Naive thymus-derived CD8-positive, alpha-beta T cell (primary cell): ENCODE data around the gene JAG2. TPM values are rescaled to one million over a fixed set of nuclear protein-coding genes. Genes with fewer than 3 reads are reported as not detected.
A peak's percentile ranks its signal among the peaks of the same experiment; 100 is the strongest.

Experiments
- ATAC-seq, 2 donors: fragments of 150-1000 bp; cut with Tn5 transposase in 1 of 2; sonication (Bioruptor Pico), chemical (Tn5 transposase) in 1 of 2; 1 replicate in 1 of 2; 2 replicates in 1 of 2; pipeline ENCODE4 v1.10.0; 2021; ENCODE audit warnings: mild to moderate bottlenecking in 2 of 2, moderate library complexity in 2 of 2
- POLR2A ChIA-PET: fragments of 350-600 bp; sonication (Branson Sonifier 250); formaldehyde crosslinking; loops from one replicate; lab custom pipeline; 2021; ENCODE audit warnings: antibody characterized with exemption; lab: Charles Lee
- DNase-seq, 10 donors: peaks; one replicate each; pipeline versions ENCODE4 v3.0.0 to v3.0.0-alpha.2; 2020 to 2022
- H3K27ac Mint-ChIP-seq, 10 donors: one replicate each; pipeline ENCODE4 v1.8.0; 2020 to 2022; ENCODE audit warnings: mild to moderate bottlenecking in 10 of 10, mixed read lengths in 10 of 10, moderate library complexity in 4 of 10, inconsistent platforms in 1 of 10
- H3K27me3 Mint-ChIP-seq, 5 donors: one replicate each; pipeline ENCODE4 v1.8.0; 2021 to 2022; ENCODE audit warnings: mixed read lengths in 5 of 5
- H3K36me3 Mint-ChIP-seq, 3 donors: one replicate each; pipeline ENCODE4 v1.8.0; 2020 to 2022; ENCODE audit warnings: mixed read lengths in 3 of 3, mild to moderate bottlenecking in 2 of 3, inconsistent platforms in 1 of 3
- H3K4me1 Mint-ChIP-seq, 4 donors: one replicate each; pipeline ENCODE4 v1.8.0; 2021 to 2022; ENCODE audit warnings: mixed read lengths in 4 of 4
- H3K4me3 Mint-ChIP-seq, 10 donors: one replicate each; pipeline ENCODE4 v1.8.0; 2020 to 2022; ENCODE audit warnings: mild to moderate bottlenecking in 10 of 10, mixed read lengths in 10 of 10, moderate library complexity in 6 of 10, inconsistent platforms in 1 of 10
- H3K9me3 Mint-ChIP-seq, 9 donors: one replicate each; pipeline ENCODE4 v1.8.0; 2020 to 2022; ENCODE audit warnings: mixed read lengths in 9 of 9, mild to moderate bottlenecking in 3 of 9, inconsistent platforms in 1 of 9, moderate library complexity in 1 of 9
- polyA plus RNA-seq, 3 donors: library from polyadenylated mRNA; unstranded; fragments of 300-500 nt; fragmentation: Illumina TruSeq; gene quantifications; one replicate each; pipeline ENCODE4 v1.2.3, GENCODE V29; 2021
- total RNA-seq, 8 experiments: library from RNA in 2 of 8; stranded (reverse) in 2 of 8; gene quantifications; one replicate each; pipeline ENCODE4 v1.2.3 and lab custom pipeline; 2021 to 2026

Gene JAG2
- total and polyA plus RNA-seq, 5 experiments from 2014 or later = 0.10 to 0.47 (median 0.17) TPM

DNA sequence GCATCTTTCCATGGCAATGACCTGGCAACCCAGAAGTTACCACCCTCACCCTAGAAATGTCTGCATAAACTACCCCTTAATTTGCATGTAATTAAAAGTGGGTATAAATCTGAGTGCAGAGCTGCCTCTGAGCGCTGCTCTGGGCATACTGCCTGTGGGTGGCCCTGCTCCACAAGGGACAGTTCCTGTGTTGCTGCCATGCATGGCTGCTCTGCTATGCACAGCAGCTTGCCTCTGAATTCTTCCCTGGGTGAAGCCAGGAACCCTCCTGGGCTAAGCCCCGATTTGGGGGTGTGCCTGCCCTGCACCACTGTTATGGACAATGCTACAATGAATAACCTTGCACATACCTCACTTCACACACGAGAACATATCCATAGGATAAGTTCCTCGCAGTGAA, 67.7 kb downstream of the JAG2 start:
- Mint-ChIP-seq H3K27ac (no peak overlapping the region), H3K27me3 (peaks cover 11 to 29% (median 19%) of the 10 kb centered on the region in 5 donors), H3K9me3 (peaks cover 0 to 6% (median 0%) of the 10 kb centered on the region in 9 donors), H3K4me1 (peaks cover 0 to 6% (median 2%) of the 10 kb centered on the region in 4 donors), H3K36me3 (peaks cover 0 to 8% (median 4%) of the 10 kb centered on the region in 3 donors), H3K4me3 (no peak overlapping the region)
- no peak for ATAC-seq
- POLR2A ChIA-PET = no interaction called here
- no peak for DNase-seq

DNA sequence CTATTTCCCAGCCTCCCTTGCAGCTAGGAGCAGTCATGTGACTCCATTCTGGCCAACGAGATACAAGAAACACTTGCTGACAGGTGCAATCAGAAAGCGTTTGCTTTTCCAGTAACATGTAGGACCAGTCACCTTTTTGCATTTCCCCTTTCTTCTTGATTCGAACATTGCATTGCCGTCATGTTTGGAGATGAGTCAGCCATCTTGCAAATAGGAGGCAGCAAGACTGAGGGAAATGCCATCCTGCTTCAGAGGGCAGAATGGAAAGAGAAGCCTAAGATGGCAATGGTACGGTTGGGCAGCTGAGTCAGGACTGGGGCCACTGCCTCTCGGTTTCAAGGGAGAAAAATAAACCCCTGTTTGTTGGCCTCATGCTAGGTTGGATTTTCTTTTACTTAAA, 68.8 kb downstream of the JAG2 start:
- Mint-ChIP-seq H3K27ac (no peak overlapping the region), H3K4me1 (peaks cover under 1 to 6% (median 4%) of the 10 kb centered on the region in 4 donors), H3K27me3 (peaks cover 6 to 24% (median 16%) of the 10 kb centered on the region in 5 donors), H3K36me3 (peaks cover 0 to 8% (median 4%) of the 10 kb centered on the region in 3 donors), H3K4me3 (no peak overlapping the region), H3K9me3 (peaks cover 0 to 6% (median 0%) of the 10 kb centered on the region in 9 donors)
- no peak for DNase-seq
- no peak for ATAC-seq
- POLR2A ChIA-PET = no interaction called here

DNA sequence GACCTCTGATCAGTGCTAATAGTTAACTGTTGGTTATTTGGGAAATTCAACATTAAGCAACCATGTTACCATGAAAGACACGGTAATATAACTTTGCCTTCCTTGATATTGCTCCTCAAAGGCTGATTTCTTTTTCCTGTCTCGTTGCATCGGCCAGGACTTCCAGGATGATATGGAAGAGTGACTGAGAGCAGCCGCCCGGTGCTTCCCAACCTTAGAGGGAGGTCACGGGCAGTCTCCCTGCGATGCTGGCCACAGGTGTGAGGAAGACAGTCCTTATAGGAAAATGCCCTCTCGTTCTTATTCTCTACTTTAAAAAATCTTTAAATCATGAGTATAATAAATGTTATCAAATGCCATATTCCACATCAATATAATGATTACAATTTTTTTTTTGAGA, 70.3 kb downstream of the JAG2 start:
- ATAC-seq (no peak), DNase-seq (no peak)
- no peak overlapping the region for H3K4me3 Mint-ChIP-seq
- POLR2A ChIA-PET = no interaction called here
- H3K36me3 Mint-ChIP-seq = no peaks in the 10 kb centered on the region
- H3K27me3 Mint-ChIP-seq = peaks cover 3 to 14% (median 8%) of the 10 kb centered on the region in 5 donors
- H3K4me1 Mint-ChIP-seq = peaks cover 9 to 12% (median 11%) of the 10 kb centered on the region in 4 donors
- H3K27ac Mint-ChIP-seq = no peak overlapping the region
- no peaks in the 10 kb centered on the region for H3K9me3 Mint-ChIP-seq

DNA sequence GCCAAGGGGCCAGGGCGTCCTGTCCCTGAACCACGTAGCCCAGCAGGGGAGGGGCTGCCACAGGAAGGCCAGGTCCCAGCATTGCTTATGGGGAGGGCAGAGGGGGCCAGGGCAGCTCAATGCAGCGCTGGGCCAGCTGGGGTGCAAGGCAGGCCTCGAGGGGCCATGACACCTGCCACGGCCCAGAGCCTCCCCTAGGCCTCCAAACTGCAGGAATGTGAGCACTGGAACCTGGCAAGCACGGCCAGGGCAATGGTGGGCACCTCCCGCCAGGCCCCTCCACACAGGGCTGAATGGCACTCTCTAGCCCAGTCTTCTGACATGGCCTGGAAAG, 70.8 kb downstream of the JAG2 start:
- POLR2A ChIA-PET = interaction anchor here (0.6 kb wide), 2 partner anchors 40 to 227 kb away, joined by 4 read pairs; no protein-coding TSS in a partner anchor
- no peak overlapping the region for H3K4me3 Mint-ChIP-seq

DNA sequence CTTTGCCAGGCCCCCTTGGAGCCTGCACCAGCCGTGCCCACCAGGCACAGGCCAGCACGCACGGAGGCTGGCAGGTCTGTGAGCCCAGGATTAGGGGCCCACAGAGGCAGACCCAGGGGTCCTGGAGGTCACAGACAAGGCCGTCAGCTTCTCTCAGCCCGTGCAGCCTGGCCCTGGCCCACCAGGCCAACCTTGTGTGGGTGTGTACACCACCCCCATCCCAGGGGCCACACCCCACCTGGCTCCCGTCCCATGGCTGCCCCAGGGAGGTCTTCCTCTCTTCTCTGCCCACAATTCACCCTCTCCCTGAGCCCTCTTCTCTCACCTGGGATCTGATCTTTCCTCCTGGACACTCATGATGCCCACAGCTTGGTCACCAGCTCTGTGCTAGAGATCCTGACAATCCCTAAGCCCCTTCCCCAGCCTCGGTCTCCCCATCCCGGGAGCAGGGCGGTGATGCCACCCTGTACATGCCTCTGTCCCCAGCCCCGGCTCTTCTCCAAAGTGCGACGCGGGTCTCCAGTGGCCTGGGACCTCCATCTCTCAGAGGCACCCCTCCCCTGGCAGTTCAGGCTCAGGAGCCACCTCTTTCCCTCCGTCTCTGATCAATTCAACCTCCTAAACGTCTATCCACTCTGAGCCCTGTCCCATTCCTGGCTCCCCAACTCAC, 72.2 kb downstream of the JAG2 start:
- Mint-ChIP-seq H3K4me1 (peaks cover 13 to 24% (median 16%) of the 10 kb centered on the region in 4 donors), H3K27ac (peak overlapping the region in 5 of 10 donors; percentile 22 to 85 (median 33)), H3K36me3 (no peaks in the 10 kb centered on the region), H3K4me3 (peak overlapping the region in 5 of 10 donors; percentile 16 to 56 (median 36)), H3K9me3 (no peaks in the 10 kb centered on the region), H3K27me3 (peaks cover 0 to 7% (median 0%) of the 10 kb centered on the region in 5 donors)
- POLR2A ChIA-PET = no interaction called here
- ATAC-seq = no peak
- DNase-seq = no peak

More for the DNA sequence above, 70.8 kb downstream of the JAG2 start:
- Mint-ChIP-seq H3K36me3 (no peaks in the 10 kb centered on the region), H3K4me1 (peaks cover 9 to 14% (median 12%) of the 10 kb centered on the region in 4 donors), H3K27me3 (peaks cover 0 to 13% (median 5%) of the 10 kb centered on the region in 5 donors), H3K9me3 (no peaks in the 10 kb centered on the region), H3K27ac (peak overlapping the region in 1 of 10 donors; percentile 45)
- no peak for ATAC-seq
- no peak for DNase-seq

DNA sequence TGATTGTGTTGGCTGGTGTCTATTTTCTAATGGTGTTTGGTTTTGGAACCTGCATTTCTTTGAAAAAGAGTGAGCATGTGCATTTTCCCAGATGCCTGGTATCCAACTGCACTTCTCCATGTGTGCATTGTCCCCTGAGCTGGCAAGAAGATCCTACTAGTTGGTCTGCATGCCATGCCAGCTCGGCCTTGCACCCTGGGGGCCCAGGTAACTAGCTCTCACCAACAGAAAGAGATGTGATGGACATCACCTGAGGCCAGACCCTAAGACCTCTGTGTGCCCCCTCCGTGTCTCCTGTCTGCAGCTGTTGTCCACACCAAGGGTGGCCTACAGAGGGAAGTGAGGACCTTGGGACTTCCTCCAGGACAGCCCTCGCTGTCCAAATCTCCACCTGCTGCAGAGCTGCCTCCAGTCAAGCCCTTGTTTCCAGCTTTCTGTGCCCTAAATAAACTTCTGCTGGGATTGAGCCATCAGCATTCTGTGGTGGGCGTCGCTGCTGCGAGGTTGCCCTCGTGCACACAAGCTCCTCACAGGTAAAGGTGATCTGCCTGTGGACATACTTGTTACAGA, 73.3 kb downstream of the JAG2 start:
- H3K27me3 Mint-ChIP-seq = peaks cover 0 to 7% (median 0%) of the 10 kb centered on the region in 5 donors
- H3K4me1 Mint-ChIP-seq = peaks cover 18 to 29% (median 21%) of the 10 kb centered on the region in 4 donors
- peak overlapping the region in 4 of 10 donors; percentile 31 to 76 (median 42) for H3K27ac Mint-ChIP-seq
- POLR2A ChIA-PET = no interaction called here
- DNase-seq = no peak
- peak overlapping the region in 8 of 10 donors; percentile 24 to 83 (median 64) for H3K4me3 Mint-ChIP-seq
- no peak for ATAC-seq
- no peaks in the 10 kb centered on the region for H3K36me3 Mint-ChIP-seq
- no peaks in the 10 kb centered on the region for H3K9me3 Mint-ChIP-seq

DNA sequence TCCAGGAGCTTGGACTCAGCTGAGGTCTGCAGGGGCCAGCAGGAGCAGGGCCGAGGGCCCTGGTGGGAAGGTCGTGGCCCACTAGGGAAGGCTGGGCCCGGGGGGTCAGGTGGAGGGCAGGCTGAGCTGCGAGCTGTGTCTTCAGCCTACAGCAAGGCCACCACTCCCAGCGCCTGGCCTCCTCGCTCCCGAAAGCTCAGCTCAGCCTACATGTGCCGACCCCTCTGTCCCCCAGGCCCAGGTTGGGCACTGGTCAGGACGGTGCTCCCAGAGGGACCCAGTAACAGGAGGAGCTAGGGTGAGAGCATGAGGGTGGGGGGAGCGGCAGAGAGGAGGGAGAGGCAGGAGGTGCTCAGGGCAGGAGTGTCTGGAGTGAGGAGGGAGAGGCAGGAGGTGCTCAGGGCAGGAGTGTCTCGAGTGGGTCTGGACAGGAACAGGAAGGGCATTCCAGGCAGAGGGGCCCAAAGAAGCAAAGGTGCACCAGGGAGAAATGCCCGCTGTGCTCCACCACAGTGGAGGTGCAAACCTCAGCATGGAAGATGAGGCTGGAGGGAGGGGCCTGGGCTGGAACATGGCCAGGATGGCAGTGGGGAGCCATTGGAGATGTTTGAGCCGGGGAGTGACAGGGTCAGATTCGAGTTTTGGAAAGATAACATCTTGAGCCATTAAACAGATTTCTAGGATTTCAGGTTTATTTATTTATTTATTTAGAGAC, 74.2 kb downstream of the JAG2 start:
- Mint-ChIP-seq H3K27me3 (peaks cover 0 to 1% (median 0%) of the 10 kb centered on the region in 5 donors), H3K9me3 (no peaks in the 10 kb centered on the region), H3K4me3 (peak overlapping the region; percentile 63 to 83 (median 76)), H3K36me3 (no peaks in the 10 kb centered on the region), H3K4me1 (peaks cover 19 to 32% (median 21%) of the 10 kb centered on the region in 4 donors), H3K27ac (peak overlapping the region in 9 of 10 donors; percentile 38 to 92 (median 60))
- DNase-seq (no peak), ATAC-seq (no peak)
- POLR2A ChIA-PET = interaction anchor here (0.7 to 1.5 kb wide), 4 partner anchors 9 to 220 kb away, joined by 3 to 9 read pairs (median 4); partner anchors contain the start of genes GPR132 and PACS2

DNA sequence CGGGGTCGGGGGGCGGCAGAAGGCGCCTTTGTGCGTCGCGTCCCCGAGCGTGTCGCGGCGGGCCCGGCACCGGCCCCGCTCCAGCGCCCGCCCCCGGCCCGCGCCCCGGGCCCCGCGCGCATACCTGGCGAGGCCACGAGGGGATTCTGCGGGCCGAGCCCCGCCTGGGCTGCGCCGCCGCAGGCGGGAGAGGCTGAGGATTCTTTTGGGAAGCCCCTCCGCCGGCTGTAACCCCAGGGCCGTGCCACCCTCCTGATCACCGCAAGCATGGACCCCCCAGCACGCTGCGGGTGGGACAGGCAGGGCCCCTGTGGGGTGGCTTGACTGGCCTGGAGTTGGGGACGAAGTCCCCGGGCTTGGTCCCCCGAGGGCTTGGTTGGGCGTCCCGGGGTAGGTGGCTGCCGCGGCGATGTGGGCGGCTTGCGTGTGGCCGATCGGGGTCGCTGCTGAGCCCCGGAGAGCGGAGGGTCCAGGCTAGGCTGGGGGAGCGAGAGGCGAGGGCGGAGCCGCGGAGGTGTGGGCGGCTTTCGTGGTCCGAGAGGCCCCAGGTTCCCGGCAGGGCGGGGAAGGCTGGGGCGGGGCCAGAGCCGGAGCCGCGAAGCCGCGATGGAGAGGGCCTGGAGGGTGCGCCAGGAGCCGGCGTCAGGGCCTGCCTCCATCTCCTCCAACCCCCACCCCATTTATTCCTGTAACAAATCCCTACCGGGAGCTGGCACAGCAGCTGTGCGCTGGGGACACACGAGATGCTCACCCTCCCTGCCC, 75.0 kb downstream of the JAG2 start:
- H3K4me1 Mint-ChIP-seq = peaks cover 19 to 36% (median 23%) of the 10 kb centered on the region in 4 donors
- ATAC-seq = peak; percentile 57 to 67
- peak overlapping the region in 6 of 10 donors; percentile 8 to 86 (median 58) for H3K27ac Mint-ChIP-seq

DNA sequence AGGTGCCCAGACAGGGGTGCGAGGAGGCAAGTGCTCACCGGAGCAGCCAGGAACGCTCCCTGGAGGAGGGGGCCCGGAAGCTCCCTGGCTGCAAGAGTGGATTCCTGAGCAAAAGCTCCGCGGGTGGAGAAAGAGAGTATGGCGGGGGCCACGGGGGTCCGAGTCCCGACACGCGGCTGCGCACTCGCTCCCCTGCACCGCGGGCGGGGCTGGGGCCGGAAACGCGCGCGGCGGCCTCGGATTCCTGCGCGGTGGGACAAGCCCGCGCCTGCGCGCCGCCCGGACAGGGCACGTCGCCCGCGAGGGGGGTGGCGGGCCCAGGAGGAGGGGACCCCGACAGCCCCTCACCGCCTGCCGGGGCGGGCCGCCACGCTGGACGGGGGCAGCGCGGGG, 75.5 kb downstream of the JAG2 start:
- no peaks in the 10 kb centered on the region for H3K27me3 Mint-ChIP-seq
- peak overlapping the region; percentile 64 to 91 (median 80) for H3K4me3 Mint-ChIP-seq

More for the DNA sequence above, 75.0 kb downstream of the JAG2 start:
- POLR2A ChIA-PET = interaction anchor here (0.7 to 1.5 kb wide), 5 partner anchors 8 to 221 kb away, joined by 3 to 9 read pairs (median 3); partner anchors contain the start of genes GPR132 and PACS2
- Mint-ChIP-seq H3K27me3 (no peaks in the 10 kb centered on the region), H3K4me3 (peak overlapping the region; percentile 63 to 83 (median 76)), H3K36me3 (no peaks in the 10 kb centered on the region), H3K9me3 (no peaks in the 10 kb centered on the region)
- DNase-seq = peak; percentile 43 to 77 (median 54)

DNA sequence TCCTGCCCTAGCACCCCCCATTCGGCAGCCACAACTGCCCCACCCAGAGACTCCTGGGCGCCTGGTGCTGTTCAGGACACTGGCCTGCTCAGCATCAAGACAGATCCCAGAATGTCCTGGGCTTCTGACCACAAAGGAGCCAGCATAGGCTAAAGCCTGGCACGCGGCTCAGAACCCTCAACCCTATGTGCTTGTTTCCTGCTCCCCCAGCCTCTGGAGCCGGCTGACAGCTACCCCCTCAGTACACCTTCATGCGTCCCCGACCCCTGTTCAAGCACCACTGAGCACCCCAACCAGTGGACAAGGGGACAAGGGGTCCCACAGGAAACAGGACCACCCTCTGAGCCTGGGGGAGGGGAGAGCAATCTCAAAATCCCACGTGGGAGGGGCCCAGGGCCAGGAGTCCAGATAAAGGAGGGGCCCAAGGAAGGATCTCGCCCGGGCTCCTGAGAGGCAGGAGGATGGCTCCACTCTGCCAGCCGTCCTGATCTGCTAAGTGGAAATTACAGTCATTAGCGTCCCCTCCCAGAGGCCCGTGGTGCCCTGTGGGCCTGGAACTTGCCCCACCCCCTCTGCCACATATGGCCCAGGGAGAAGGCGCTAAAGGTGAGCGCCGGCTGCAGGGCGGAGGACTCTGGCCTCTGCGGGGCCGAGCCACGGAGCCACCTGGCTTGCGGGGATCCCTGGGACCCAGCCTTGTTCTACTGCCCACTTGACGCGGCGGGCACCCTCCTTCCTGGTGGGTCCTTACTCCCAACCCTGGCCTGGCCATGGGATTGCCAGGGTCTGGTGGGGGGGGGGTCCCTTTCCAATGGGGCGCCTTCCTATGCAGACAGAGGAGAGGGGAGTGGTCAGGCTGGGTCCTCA, 76.2 kb downstream of the JAG2 start:
- POLR2A ChIA-PET = interaction anchor here (0.7 to 1.0 kb wide), 2 partner anchors 27 to 30 kb away, joined by 3 to 5 read pairs; partner anchors contain the start of gene GPR132
- no peaks in the 10 kb centered on the region for H3K9me3 Mint-ChIP-seq
- H3K4me1 Mint-ChIP-seq = peaks cover 21 to 39% (median 28%) of the 10 kb centered on the region in 4 donors
- H3K27ac Mint-ChIP-seq = peak overlapping the region; percentile 53 to 93 (median 88)
- DNase-seq (peak in 1 of 10 donors; percentile 27), ATAC-seq (no peak)
- H3K4me3 Mint-ChIP-seq = peak overlapping the region; percentile 64 to 91 (median 80)
- H3K27me3 Mint-ChIP-seq = no peaks in the 10 kb centered on the region
- H3K36me3 Mint-ChIP-seq = no peaks in the 10 kb centered on the region

More for the DNA sequence above, 75.5 kb downstream of the JAG2 start:
- Mint-ChIP-seq H3K4me1 (peaks cover 21 to 39% (median 25%) of the 10 kb centered on the region in 4 donors), H3K36me3 (no peaks in the 10 kb centered on the region), H3K27ac (peak overlapping the region; percentile 37 to 93 (median 88)), H3K9me3 (no peaks in the 10 kb centered on the region)
- peak; percentile 70 to 72 for ATAC-seq
- POLR2A ChIA-PET = interaction anchor here (0.7 to 1.0 kb wide), 2 partner anchors 28 to 31 kb away, joined by 3 to 5 read pairs; partner anchors contain the start of gene GPR132
- peak; percentile 50 to 80 (median 67) for DNase-seq
